Activated CD4-positive, alpha-beta T cell treated with anti-CD3 and anti-CD28 coated beads, Interleukin-2, amount 10 ng/mL, durations not matched to agents 24 days and 14 days (primary cell): ENCODE data around the gene PRKG2. TPM values are rescaled to one million over a fixed set of nuclear protein-coding genes. Genes with fewer than 3 reads are reported as not detected.

Experiments
- DNase-seq: peaks from one replicate; pipeline ENCODE4 v3.0.0; 2022
- H3K27ac Mint-ChIP-seq: one replicate; pipeline ENCODE4 v1.8.0; 2022; ENCODE audit warnings: mild to moderate bottlenecking, mixed read lengths
- H3K27me3 Mint-ChIP-seq: one replicate; pipeline ENCODE4 v1.8.0; 2022; ENCODE audit warnings: mixed read lengths
- H3K36me3 Mint-ChIP-seq: one replicate; pipeline ENCODE4 v1.8.0; 2022; ENCODE audit warnings: low read depth, mild to moderate bottlenecking, mixed read lengths
- H3K4me1 Mint-ChIP-seq: one replicate; pipeline ENCODE4 v1.8.0; 2021; ENCODE audit warnings: mixed read lengths
- H3K4me3 Mint-ChIP-seq: one replicate; pipeline ENCODE4 v1.8.0; 2022; ENCODE audit warnings: mild to moderate bottlenecking, moderate library complexity, mixed read lengths
- H3K9me3 Mint-ChIP-seq: one replicate; pipeline ENCODE4 v1.8.0; 2021; ENCODE audit warnings: mixed read lengths
- intact Hi-C: fragments of 100-400 bp; cut with micrococcal nuclease; formaldehyde crosslinking; loops from one replicate; pipeline ENCODE4 v1.15.1; 2023
- total RNA-seq: library from RNA; stranded (reverse); gene quantifications from 2 replicates; pipeline ENCODE4 v1.2.3, GENCODE V29; 2022

The PRKG2 gene
- total RNA-seq, 1 donor from 2014 or later, result 0.07 TPM

DNA sequence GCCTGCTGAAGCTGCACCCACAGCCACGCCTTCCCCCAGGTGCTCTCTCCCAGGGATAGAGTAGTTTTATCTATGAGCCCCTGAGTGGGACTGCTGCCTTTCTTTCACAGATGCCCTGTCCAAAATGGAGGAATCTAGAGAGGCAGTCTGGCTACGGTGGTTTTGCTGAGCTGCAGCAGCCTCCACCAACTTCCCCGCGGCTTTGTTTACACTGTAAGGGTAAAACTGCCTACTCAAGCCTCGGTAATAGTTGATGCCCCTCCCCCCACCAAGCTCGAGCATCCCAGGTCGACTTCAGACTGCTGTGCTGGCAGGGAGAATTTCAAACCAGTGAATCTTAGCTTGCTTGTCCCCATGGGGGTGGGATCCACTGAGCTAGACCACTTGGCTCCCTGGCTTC, 84.5 kb downstream of the PRKG2 start:
- DNase-seq, result no peak
- intact Hi-C loops, result no loop called here
- H3K36me3 Mint-ChIP-seq, result no peaks in the 10 kb centered on the region
- H3K27me3 Mint-ChIP-seq, result no peaks in the 10 kb centered on the region
- no peaks in the 10 kb centered on the region for H3K4me1 Mint-ChIP-seq
- H3K27ac Mint-ChIP-seq, result no peak overlapping the region
- no peaks in the 10 kb centered on the region for H3K9me3 Mint-ChIP-seq
- no peak overlapping the region for H3K4me3 Mint-ChIP-seq

DNA sequence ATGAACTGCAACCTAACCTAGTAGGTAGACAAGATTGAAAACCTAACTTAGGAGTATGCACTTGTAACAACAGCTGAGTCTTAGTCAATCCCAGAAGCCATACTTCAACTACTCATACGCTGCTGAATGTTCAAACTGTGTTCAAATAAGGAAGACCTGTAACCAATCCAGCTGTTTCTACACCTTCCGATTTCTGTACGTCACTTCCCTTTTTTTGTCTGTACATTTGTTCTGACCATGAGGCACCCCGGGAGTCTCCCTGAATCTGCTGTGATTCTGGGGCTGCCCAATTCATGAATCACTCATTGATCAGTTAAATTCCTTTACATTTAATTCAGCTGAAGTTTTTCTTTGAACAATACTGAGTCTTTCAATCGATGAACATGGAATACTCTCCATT, 95.0 kb downstream of the PRKG2 start:
- intact Hi-C loops, result no loop called here
- no peak overlapping the region for H3K27ac Mint-ChIP-seq
- H3K4me3 Mint-ChIP-seq, result no peak overlapping the region
- H3K27me3 Mint-ChIP-seq, result no peaks in the 10 kb centered on the region
- H3K9me3 Mint-ChIP-seq, result no peaks in the 10 kb centered on the region
- H3K36me3 Mint-ChIP-seq, result no peaks in the 10 kb centered on the region
- no peak for DNase-seq
- no peaks in the 10 kb centered on the region for H3K4me1 Mint-ChIP-seq

DNA sequence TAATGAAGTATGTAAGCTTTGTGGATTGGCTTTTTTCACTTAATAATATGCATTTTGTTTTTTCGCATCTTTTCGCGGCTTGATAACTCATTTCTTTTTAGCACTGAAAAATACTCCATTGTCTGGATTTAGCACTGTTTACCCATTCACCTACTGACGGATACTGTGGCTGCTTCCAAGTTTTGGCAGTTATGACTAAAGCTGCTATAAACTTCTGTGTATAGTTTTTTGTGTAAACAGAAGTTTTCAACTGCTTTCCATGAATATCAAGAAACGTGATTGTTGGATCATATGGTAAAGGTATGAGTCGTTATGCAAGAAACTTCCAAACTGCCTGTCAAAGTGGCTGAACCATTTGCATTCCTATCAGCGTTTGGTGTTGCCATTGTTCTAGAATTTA, 96.9 kb downstream of the PRKG2 start:
- intact Hi-C loops, result no loop called here
- H3K36me3 Mint-ChIP-seq, result no peaks in the 10 kb centered on the region
- H3K27ac Mint-ChIP-seq, result no peak overlapping the region
- H3K4me3 Mint-ChIP-seq, result no peak overlapping the region
- no peak for DNase-seq
- H3K9me3 Mint-ChIP-seq, result no peaks in the 10 kb centered on the region
- no peaks in the 10 kb centered on the region for H3K4me1 Mint-ChIP-seq
- no peaks in the 10 kb centered on the region for H3K27me3 Mint-ChIP-seq

DNA sequence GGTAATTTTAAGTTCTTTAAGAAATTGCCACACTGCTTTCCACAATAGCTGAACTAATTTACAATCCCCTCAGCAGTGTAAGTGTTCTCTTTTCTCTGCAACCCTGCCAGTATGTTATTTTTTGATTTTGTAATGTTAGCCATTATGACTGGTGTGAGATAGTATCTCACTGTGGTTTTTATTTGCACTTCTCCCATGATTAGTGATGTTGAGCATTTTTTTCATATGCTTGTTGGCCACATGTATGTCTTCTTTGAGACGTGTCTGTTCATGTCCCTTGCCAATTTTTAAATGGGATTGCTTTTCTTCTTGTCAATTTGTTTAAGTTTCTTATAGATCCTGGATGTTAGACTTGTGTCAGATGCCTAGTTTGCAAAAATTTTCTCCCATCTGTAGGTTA, 98.5 kb downstream of the PRKG2 start:
- intact Hi-C loops, result no loop called here
- Mint-ChIP-seq H3K4me3 (no peak overlapping the region), H3K9me3 (no peaks in the 10 kb centered on the region), H3K27me3 (no peaks in the 10 kb centered on the region), H3K4me1 (peaks cover 2% of the 10 kb centered on the region), H3K36me3 (no peaks in the 10 kb centered on the region), H3K27ac (no peak overlapping the region)
- no peak for DNase-seq

DNA sequence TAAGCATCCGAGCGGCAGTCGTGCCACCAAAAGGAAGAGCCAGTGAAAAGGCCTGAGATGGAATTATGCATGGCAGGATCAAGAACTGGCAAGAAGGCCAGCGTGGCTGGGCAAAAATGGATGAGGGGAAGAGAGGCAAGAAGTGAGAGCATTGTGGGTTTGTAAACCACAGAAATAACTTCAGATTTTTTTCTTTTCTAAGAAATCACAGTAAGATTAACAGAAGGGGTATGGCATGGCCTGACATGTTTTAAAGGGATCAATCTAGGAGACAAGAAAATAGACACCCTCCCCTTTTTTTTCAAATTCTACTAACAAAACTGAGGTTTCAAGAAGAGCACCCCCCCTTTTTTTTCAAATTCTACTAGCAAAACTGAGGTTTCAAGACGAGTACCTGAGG, 102.0 kb downstream of the PRKG2 start:
- intact Hi-C loops, result no loop called here
- no peaks in the 10 kb centered on the region for H3K27me3 Mint-ChIP-seq
- H3K36me3 Mint-ChIP-seq, result no peaks in the 10 kb centered on the region
- no peak overlapping the region for H3K27ac Mint-ChIP-seq
- DNase-seq, result no peak
- H3K9me3 Mint-ChIP-seq, result no peaks in the 10 kb centered on the region
- H3K4me3 Mint-ChIP-seq, result no peak overlapping the region
- peaks cover 2% of the 10 kb centered on the region for H3K4me1 Mint-ChIP-seq

DNA sequence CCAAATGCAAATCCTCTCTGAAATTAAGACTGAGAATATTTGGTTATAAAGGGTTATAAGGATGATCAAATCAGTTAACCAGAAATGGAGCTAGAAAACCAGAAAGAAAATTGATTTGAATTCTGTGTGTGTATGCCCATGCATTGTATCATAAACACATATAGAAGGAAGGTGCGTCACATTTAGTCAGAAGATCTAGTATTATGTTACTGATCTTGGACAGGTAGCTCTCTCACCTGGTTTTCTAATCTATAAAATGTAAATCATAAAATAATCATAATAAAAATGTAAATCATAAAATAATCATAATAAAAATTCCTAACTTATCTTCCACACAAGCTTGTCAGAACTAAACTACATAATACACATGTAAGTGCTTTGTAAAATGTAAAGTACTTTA, 105.7 kb downstream of the PRKG2 start:
- H3K9me3 Mint-ChIP-seq, result no peaks in the 10 kb centered on the region
- intact Hi-C loops, result no loop called here
- H3K4me3 Mint-ChIP-seq, result no peak overlapping the region
- no peaks in the 10 kb centered on the region for H3K36me3 Mint-ChIP-seq
- DNase-seq, result no peak
- H3K4me1 Mint-ChIP-seq, result peaks cover 2% of the 10 kb centered on the region
- H3K27ac Mint-ChIP-seq, result no peak overlapping the region
- no peaks in the 10 kb centered on the region for H3K27me3 Mint-ChIP-seq

DNA sequence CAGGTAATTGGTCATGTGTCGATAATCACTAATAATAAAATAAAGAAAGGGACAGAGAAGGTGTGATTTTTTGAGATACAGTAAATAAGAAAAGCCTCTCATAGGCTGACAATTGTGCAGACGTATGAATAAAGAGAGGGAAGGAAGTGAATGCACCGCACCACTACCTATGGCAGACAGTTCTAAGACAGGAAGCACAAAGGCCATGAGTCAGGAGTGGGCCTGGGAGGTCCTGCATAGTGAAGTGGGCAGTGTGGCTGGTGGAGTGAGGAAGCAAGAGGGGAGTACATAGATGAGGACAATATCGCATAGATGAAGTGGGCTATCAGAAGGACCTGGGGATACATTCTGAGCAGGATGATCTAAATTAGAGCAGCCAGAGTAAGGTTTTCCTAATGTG, 108.9 kb downstream of the PRKG2 start:
- H3K4me3 Mint-ChIP-seq, result no peak overlapping the region
- DNase-seq, result no peak
- no peaks in the 10 kb centered on the region for H3K36me3 Mint-ChIP-seq
- intact Hi-C loops, result no loop called here
- H3K27ac Mint-ChIP-seq, result no peak overlapping the region
- no peaks in the 10 kb centered on the region for H3K4me1 Mint-ChIP-seq
- no peaks in the 10 kb centered on the region for H3K9me3 Mint-ChIP-seq
- no peaks in the 10 kb centered on the region for H3K27me3 Mint-ChIP-seq

DNA sequence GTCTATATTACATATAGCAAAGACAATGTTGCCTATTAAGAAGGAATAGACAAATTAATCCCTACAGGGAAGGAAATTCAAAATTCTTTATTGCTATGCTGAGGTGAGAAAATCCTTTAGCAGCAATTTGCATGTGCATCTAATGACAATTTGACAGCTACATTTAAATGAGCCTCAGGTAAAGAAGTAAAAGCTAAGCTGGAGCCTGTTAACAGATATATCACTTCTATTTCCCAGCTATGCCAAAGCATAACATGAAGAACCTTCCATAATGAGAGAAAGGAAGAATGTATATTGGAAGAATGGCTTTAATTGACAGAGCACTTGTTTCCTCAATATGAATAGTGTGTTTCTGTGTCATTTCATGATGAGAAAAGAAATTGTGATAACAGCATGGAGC, 112.9 kb downstream of the PRKG2 start:
- H3K9me3 Mint-ChIP-seq, result no peaks in the 10 kb centered on the region
- H3K4me3 Mint-ChIP-seq, result no peak overlapping the region
- H3K4me1 Mint-ChIP-seq, result no peaks in the 10 kb centered on the region
- DNase-seq, result no peak
- intact Hi-C loops, result no loop called here
- H3K36me3 Mint-ChIP-seq, result no peaks in the 10 kb centered on the region
- H3K27me3 Mint-ChIP-seq, result no peaks in the 10 kb centered on the region
- no peak overlapping the region for H3K27ac Mint-ChIP-seq

DNA sequence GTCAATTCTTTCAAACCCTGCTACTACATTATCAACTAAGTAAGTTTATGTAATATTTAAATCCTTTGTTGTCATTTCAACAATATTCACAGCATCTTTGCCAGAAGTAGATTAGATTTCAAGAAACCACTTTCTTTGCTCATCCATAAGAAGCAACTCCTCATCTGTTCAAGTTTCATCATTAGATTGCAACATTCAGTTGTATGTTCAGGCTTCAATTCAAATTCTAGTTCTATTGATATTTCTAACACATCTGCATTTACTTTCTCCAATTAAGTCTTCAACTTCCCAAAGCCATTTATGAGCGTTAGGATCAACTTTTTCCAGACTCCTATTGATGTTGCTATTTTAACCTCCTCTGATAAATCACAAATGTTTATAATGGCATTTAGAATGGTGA, 118.5 kb downstream of the PRKG2 start:
- H3K4me1 Mint-ChIP-seq, result no peaks in the 10 kb centered on the region
- no peak overlapping the region for H3K27ac Mint-ChIP-seq
- no peaks in the 10 kb centered on the region for H3K36me3 Mint-ChIP-seq
- DNase-seq, result no peak
- intact Hi-C loops, result no loop called here
- H3K9me3 Mint-ChIP-seq, result no peaks in the 10 kb centered on the region
- H3K27me3 Mint-ChIP-seq, result no peaks in the 10 kb centered on the region
- no peak overlapping the region for H3K4me3 Mint-ChIP-seq

DNA sequence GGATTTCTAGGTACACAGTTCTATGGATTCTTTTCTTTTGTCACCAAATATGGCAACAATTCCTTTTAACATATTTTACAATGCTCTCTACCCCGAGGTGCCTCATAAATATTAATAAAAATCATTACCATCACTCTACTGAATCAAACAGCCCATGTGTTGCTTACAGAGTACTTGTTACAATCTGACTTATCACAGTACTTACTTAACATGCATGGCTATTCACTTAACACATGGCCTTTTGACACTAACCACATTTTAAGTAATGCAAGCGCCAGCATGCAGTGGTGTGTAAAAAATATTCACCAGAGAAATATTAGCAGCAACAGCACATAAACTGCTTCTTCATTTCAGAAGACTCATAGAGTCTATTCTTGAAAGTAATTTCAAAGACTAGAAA, 119.6 kb downstream of the PRKG2 start:
- no peaks in the 10 kb centered on the region for H3K9me3 Mint-ChIP-seq
- DNase-seq, result no peak
- H3K27ac Mint-ChIP-seq, result no peak overlapping the region
- H3K27me3 Mint-ChIP-seq, result no peaks in the 10 kb centered on the region
- H3K4me1 Mint-ChIP-seq, result no peaks in the 10 kb centered on the region
- intact Hi-C loops, result no loop called here
- H3K4me3 Mint-ChIP-seq, result no peak overlapping the region
- no peaks in the 10 kb centered on the region for H3K36me3 Mint-ChIP-seq

DNA sequence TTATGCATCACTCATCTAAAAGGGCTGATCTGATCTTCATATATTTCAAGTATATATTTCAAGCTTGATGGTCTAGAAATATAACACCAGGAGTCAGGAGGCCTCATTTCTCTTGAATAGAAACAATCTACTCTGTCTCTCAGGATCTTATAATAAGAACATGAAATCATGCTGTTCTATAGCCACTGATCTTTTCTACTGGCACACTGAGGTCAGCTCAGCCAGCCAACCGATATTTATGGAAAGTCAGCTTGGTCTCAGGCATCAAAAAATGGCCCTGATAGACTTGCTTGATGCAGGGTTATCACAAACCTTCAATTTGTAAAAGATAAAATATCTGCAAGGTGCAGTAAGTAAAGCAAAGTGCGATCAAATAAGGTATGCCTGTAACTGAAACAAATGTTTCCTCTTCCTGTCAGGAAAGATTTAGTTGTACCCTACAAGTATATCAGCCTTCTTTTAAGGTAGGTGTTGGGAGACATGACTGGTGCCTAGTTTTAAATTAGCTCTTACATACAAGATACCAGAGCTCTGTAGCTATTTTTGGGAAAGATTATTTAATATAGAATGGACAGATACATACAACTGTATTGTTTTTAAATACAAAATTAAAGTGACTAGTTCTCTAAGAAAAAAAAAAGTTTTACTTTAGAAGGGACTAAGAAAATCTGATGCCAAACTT, 121.2 kb downstream of the PRKG2 start:
- Mint-ChIP-seq H3K27me3 (no peaks in the 10 kb centered on the region), H3K4me3 (no peak overlapping the region), H3K4me1 (no peaks in the 10 kb centered on the region), H3K9me3 (no peaks in the 10 kb centered on the region), H3K36me3 (no peaks in the 10 kb centered on the region), H3K27ac (no peak overlapping the region)
- no peak for DNase-seq
- intact Hi-C loops, result no loop called here

DNA sequence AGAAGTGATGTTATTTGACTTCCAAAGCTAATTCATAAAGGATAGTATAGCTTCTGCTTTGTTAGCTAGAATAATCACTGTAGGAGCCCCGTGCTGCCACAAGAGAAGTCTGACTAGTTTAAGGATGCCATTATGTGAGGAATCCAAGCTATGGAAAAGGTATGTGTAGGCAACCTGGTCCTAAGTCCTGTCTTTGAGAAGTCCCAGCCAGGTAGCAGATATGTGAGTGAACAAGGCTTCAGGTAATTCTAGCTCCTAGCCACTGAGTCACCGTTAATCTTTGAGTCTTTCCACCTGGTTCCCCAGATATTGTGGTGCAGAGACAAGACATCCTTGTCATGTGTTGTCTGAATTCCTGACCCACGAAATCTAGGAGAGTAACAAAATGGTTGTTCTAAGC, 129.0 kb downstream of the PRKG2 start:
- H3K36me3 Mint-ChIP-seq, result no peaks in the 10 kb centered on the region
- H3K4me1 Mint-ChIP-seq, result no peaks in the 10 kb centered on the region
- no peak overlapping the region for H3K4me3 Mint-ChIP-seq
- H3K27me3 Mint-ChIP-seq, result no peaks in the 10 kb centered on the region
- no peaks in the 10 kb centered on the region for H3K9me3 Mint-ChIP-seq
- no peak overlapping the region for H3K27ac Mint-ChIP-seq
- intact Hi-C loops, result no loop called here
- no peak for DNase-seq

DNA sequence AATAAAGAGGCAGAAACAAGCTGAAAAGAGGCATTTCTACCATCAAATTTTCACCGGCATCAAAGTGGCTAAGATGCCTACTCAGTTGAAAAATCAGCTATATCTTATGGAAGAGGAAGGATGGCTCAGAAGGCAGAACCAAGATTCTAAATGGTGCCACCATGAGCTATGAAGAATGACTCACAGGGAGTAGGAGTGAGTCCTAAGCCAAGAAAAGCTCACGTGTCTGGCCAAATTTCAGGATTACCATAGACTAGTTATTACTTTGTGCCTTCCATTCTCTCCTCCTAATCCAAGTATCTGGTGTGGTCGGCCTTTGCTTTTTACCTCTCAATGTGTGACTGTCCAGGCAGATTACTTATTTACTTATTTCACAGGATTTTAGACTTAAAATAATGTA, 129.7 kb downstream of the PRKG2 start:
- no peaks in the 10 kb centered on the region for H3K9me3 Mint-ChIP-seq
- no peak overlapping the region for H3K4me3 Mint-ChIP-seq
- H3K36me3 Mint-ChIP-seq, result no peaks in the 10 kb centered on the region
- intact Hi-C loops, result no loop called here
- H3K4me1 Mint-ChIP-seq, result no peaks in the 10 kb centered on the region
- DNase-seq, result no peak
- no peaks in the 10 kb centered on the region for H3K27me3 Mint-ChIP-seq
- H3K27ac Mint-ChIP-seq, result no peak overlapping the region

DNA sequence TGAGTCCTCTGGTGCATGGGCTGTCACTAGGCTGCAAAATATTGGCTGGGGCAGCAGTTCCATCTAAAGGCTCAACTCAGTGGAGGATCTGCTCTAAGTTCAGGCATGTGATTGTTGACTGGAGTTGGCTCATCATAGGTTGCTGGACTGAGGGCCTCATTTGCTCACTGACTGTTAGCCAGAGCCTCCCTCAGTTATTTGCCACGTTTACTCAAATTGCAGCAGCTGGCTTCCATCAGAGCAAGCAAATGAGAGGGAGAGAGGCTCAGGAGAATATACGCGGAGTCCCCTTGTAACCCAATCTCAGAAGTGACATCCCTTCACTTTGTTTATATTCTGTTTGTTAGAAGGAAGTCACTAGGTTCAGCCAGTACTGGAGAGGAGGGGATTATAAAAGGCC, 130.4 kb downstream of the PRKG2 start:
- intact Hi-C loops, result no loop called here
- no peaks in the 10 kb centered on the region for H3K4me1 Mint-ChIP-seq
- no peaks in the 10 kb centered on the region for H3K9me3 Mint-ChIP-seq

DNA sequence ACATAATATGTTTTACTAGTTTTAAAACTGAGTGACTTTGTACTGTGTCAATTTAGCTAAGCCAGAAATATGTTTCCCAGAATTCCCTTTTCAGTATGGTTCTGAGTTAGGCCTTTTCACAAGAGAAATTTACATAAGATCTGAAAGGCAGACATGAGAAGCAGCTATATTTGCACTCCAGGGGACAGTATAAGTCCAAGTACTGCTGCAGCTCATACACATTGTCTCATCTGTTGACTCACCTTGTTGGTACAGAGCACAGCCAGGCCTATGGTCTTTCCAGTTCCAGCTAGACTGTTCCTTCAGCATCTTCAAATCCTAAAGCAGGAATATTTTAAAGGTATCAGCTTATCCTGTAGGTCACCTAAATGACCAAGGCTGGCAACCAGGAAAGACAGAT, 131.0 kb downstream of the PRKG2 start:
- H3K27me3 Mint-ChIP-seq, result no peaks in the 10 kb centered on the region
- H3K27ac Mint-ChIP-seq, result no peak overlapping the region
- no peaks in the 10 kb centered on the region for H3K4me1 Mint-ChIP-seq
- no peak for DNase-seq
- H3K4me3 Mint-ChIP-seq, result no peak overlapping the region
- no peaks in the 10 kb centered on the region for H3K9me3 Mint-ChIP-seq
- intact Hi-C loops, result no loop called here
- H3K36me3 Mint-ChIP-seq, result no peaks in the 10 kb centered on the region

More for the DNA sequence above, 130.4 kb downstream of the PRKG2 start:
- DNase-seq, result no peak
- no peak overlapping the region for H3K4me3 Mint-ChIP-seq
- H3K27ac Mint-ChIP-seq, result no peak overlapping the region
- no peaks in the 10 kb centered on the region for H3K27me3 Mint-ChIP-seq
- no peaks in the 10 kb centered on the region for H3K36me3 Mint-ChIP-seq
